ENCODE results near the gene IRGQ. TPM values are rescaled to one million over a fixed set of nuclear protein-coding genes. Genes with fewer than 3 reads are reported as not detected.

Gene IRGQ
- total RNA-seq, 6 experiments from 2014 or later: 9.1 to 18.6 (median 11.0) TPM

DNA sequence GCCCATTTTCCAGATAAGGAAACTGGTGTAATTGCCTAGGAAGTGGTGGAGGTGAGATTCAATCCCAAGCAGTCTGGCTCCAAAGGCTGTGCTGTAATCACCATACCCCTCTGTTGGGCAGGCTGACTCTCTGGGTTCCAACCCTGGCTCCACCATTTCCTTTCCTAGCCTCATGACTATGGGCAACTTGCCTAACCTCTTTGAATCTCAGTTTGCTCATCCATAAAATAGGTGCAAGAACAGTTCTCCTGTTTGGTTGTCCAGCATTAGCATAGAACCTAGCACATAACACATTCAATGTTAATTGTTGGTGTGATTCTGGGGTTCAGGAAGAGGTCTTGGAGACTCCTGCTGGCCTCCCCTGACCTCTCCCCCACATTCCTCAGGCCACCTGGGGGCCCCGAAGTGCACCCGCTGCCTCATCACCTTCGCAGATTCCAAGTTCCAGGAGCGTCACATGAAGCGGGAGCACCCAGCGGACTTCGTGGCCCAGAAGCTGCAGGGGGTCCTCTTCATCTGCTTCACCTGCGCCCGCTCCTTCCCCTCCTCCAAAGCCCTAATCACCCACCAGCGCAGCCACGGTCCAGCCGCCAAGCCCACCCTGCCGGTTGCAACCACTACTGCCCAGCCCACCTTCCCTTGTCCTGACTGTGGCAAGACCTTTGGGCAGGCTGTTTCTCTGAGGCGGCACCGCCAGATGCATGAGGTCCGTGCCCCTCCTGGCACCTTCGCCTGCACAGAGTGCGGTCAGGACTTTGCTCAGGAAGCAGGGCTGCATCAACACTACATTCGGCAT is 2.7 kb upstream of the IRGQ start:
- peaks cover 0 to 18% (median 1%) of the 10 kb centered on the region in 4 donors for H3K36me3 ChIP-seq
- H3K27me3 ChIP-seq: no peaks in the 10 kb centered on the region
- no peak for ATAC-seq
- H3K4me1 ChIP-seq: peaks cover 0 to 31% (median 10%) of the 10 kb centered on the region in 4 donors
- peak in 2 of 3 donors; percentile 21 to 51 for DNase-seq
- H3K4me3 ChIP-seq: no peak overlapping the region
- TF ChIP-seq, protein P1, sequence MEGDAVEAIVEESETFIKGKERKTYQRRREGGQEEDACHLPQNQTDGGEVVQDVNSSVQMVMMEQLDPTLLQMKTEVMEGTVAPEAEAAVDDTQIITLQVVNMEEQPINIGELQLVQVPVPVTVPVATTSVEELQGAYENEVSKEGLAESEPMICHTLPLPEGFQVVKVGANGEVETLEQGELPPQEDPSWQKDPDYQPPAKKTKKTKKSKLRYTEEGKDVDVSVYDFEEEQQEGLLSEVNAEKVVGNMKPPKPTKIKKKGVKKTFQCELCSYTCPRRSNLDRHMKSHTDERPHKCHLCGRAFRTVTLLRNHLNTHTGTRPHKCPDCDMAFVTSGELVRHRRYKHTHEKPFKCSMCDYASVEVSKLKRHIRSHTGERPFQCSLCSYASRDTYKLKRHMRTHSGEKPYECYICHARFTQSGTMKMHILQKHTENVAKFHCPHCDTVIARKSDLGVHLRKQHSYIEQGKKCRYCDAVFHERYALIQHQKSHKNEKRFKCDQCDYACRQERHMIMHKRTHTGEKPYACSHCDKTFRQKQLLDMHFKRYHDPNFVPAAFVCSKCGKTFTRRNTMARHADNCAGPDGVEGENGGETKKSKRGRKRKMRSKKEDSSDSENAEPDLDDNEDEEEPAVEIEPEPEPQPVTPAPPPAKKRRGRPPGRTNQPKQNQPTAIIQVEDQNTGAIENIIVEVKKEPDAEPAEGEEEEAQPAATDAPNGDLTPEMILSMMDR (IDR thresholded peaks at IDR 0.05): no peak
- no peak for TF ChIP-seq POLR2A (IDR thresholded peaks at IDR 0.05)
- no peaks in the 10 kb centered on the region for H3K9me3 ChIP-seq
- H3K27ac ChIP-seq: no peak overlapping the region
- intact Hi-C loops (cut with DNase I): no loop called here
- WGBS (ENCODE audit: insufficient coverage, low coverage, low lambda C conversion rate, missing lambda C conversion rate): 95% methylated on average over 4 of the region's 19 CpGs

DNA sequence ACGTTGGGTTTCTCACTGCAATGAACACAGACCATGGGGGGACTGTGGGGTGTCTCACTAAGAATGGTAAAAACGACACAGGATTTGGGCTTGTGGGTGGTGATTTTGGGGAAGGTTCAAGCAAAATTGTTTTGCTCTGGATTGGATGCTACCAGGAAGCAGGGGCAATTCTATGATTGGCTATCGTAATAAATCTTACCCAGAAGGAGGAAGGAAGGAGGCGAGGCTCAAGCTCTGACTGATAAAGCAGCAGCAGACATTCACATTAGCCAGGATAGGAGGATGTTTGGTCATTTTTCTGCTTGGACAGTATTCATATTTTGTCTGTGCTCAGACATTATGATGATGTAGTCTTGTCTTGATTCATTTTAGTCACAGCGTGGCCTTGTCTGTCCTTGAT is 1.9 kb upstream of the IRGQ start:
- intact Hi-C loops (cut with DNase I): no loop called here
- Histone ChIP-seq H3K9me3 (no peaks in the 10 kb centered on the region), H3K4me1 (peaks cover 0 to 31% (median 10%) of the 10 kb centered on the region in 4 donors), H3K27me3 (no peaks in the 10 kb centered on the region), H3K27ac (no peak overlapping the region), H3K36me3 (peaks cover 0 to 23% (median 1%) of the 10 kb centered on the region in 4 donors), H3K4me3 (no peak overlapping the region)
- WGBS (ENCODE audit: insufficient coverage, low coverage, low lambda C conversion rate, missing lambda C conversion rate): 44% methylated on average over 5 of the region's 5 CpGs
- TF ChIP-seq, protein P1 (IDR thresholded peaks at IDR 0.05): no peak
- TF ChIP-seq POLR2A (IDR thresholded peaks at IDR 0.05): no peak
- DNase-seq: no peak
- ATAC-seq: no peak

DNA sequence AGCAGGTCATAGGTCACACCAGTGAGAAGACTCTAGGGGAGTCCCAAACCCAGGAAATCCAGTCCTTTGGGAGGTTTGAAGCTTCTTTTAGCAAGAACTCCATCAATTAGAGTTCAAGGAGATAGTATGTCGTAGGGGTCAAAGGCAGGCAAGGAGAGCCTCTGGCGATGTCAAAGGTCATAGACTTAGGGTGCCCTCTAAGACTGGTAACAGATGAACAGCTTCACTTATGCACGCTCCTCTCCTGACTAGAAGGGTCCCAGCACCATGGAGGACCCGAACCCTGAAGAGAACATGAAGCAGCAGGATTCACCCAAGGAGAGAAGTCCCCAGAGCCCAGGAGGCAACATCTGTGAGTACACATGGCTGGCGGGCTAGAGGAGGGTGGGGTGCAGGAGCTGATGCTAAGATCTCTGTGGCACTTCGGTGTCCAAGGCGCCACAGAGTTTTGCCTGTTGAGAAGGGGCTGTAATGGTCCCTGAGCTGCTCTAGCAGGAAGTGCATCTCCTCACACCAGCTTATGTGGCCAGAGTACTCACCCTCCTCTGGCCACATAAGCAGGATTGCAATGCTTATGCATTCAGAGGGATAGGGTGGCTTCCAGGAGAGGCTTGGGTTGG is 1.0 kb upstream of the IRGQ start:
- H3K4me3 ChIP-seq: peak overlapping the region; percentile 58 to 85 (median 76)
- H3K36me3 ChIP-seq: peaks cover 0 to 30% (median 1%) of the 10 kb centered on the region in 4 donors
- no peak for TF ChIP-seq POLR2A (IDR thresholded peaks at IDR 0.05)
- TF ChIP-seq, protein P1 (IDR thresholded peaks at IDR 0.05): no peak
- no peaks in the 10 kb centered on the region for H3K9me3 ChIP-seq
- peak in 1 of 3 donors; percentile 24 for DNase-seq
- H3K27me3 ChIP-seq: no peaks in the 10 kb centered on the region
- intact Hi-C loops (cut with DNase I): no loop called here
- WGBS (ENCODE audit: insufficient coverage, low coverage, low lambda C conversion rate, missing lambda C conversion rate): 21% methylated on average over 5 of the region's 7 CpGs
- peak overlapping the region; percentile 92 to 98 (median 96) for H3K27ac ChIP-seq
- peaks cover 0 to 31% (median 10%) of the 10 kb centered on the region in 4 donors for H3K4me1 ChIP-seq
- ATAC-seq: no peak

DNA sequence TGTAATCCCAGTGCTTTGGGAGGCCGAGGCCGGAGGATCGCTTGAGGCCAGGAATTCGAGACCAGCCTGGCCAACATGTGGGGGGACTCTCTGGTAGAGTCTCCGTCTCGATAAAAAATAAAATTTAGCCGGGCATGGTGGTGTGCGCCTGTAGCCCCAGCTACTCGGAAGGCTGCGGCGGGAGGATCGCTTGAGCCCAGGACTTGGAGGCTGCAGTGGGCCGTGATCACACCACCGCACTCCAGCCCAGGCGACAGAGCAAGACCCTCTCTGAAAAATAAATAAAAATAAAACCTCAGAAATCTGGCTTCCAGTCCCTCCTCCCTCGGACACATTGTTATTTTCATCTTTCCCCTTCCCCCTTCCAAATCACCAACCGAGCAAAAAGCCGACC is 332 bp downstream of the IRGQ start:
- peak; percentile 6 to 17 (median 12) for ATAC-seq
- TF ChIP-seq, protein P1 (IDR thresholded peaks at IDR 0.05): no peak
- no peak for TF ChIP-seq POLR2A (IDR thresholded peaks at IDR 0.05)
- Histone ChIP-seq H3K27me3 (no peaks in the 10 kb centered on the region), H3K4me3 (peak overlapping the region; percentile 57 to 66 (median 61)), H3K27ac (peak overlapping the region; percentile 70 to 96 (median 92)), H3K36me3 (peaks cover 0 to 20% (median 3%) of the 10 kb centered on the region in 4 donors), H3K9me3 (no peaks in the 10 kb centered on the region), H3K4me1 (peaks cover 0 to 31% (median 10%) of the 10 kb centered on the region in 4 donors)
- DNase-seq: no peak
- WGBS (ENCODE audit: insufficient coverage, low coverage, low lambda C conversion rate, missing lambda C conversion rate): 0% methylated on average over 14 of the region's 18 CpGs
- intact Hi-C loops (cut with DNase I): no loop called here
